Osteoblast (primary cell): ENCODE data around the gene PDE9A. TPM values are rescaled to one million over a fixed set of nuclear protein-coding genes. Genes with fewer than 3 reads are reported as not detected.
A peak's percentile ranks its signal among the peaks of the same experiment; 100 is the strongest.

Experiments
- DNase-seq: peaks from one replicate; pipeline ENCODE4 v3.0.0; 2011; ENCODE audit warnings: low spot score, mixed read lengths; ENCODE audit not compliant: insufficient read length; ENCODE audit errors: missing footprints
- H2AFZ ChIP-seq: 2 replicates; pipeline ENCODE4 v1.6.0; 2011; ENCODE audit warnings: mild to moderate bottlenecking, low read length
- H3K27ac ChIP-seq: 2 replicates; pipeline ENCODE4 v1.5.1; 2011; ENCODE audit warnings: mild to moderate bottlenecking, low read depth, low read length, moderate library complexity
- H3K27me3 ChIP-seq: 2 replicates; pipeline ENCODE4 v1.6.0; 2012; ENCODE audit warnings: mild to moderate bottlenecking, control low read depth, inconsistent platforms, low read length, moderate library complexity; ENCODE audit not compliant: insufficient read depth
- H3K36me3 ChIP-seq: 2 replicates; pipeline ENCODE4 v1.5.1; 2011; ENCODE audit warnings: mild to moderate bottlenecking, low read length, control low read depth, moderate library complexity; ENCODE audit not compliant: insufficient read depth
- H3K4me1 ChIP-seq: 2 replicates; pipeline ENCODE4 v1.5.1; 2011; ENCODE audit warnings: mild to moderate bottlenecking, low read length, control low read depth, moderate library complexity; ENCODE audit not compliant: insufficient read depth
- H3K4me2 ChIP-seq: 2 replicates; pipeline ENCODE4 v1.6.0; 2011; ENCODE audit warnings: mild to moderate bottlenecking, low read length; ENCODE audit not compliant: insufficient read depth
- H3K4me3 ChIP-seq: fragments of 200-600 bp; sonication (generic); 3 replicates; pipeline ENCODE4 v1.5.1; 2012; ENCODE audit warnings: mild to moderate bottlenecking, low read length, inconsistent platforms; ENCODE audit not compliant: insufficient read depth
- H3K79me2 ChIP-seq: 2 replicates; pipeline ENCODE4 v1.6.0; 2012; ENCODE audit warnings: mild to moderate bottlenecking, low read length, control low read depth, inconsistent platforms; ENCODE audit not compliant: insufficient read depth
- H3K9me3 ChIP-seq: 2 replicates; pipeline ENCODE4 v1.5.1; 2011; ENCODE audit warnings: low read depth, low read length, control low read depth
- H4K20me1 ChIP-seq: 2 replicates; pipeline ENCODE4 v1.6.0; 2012; ENCODE audit warnings: mild to moderate bottlenecking, low read length, control low read depth; ENCODE audit not compliant: insufficient read depth
- CTCF ChIP-seq: IDR thresholded peaks from 2 replicates; pipeline ENCODE4 v1.5.1; 2011; ENCODE audit warnings: mild to moderate bottlenecking, low read depth, low read length, moderate library complexity; ENCODE audit errors: extremely low read depth
- total RNA-seq: library from RNA; depleted of rRNA; stranded (reverse); fragments of >200 nt; gene quantifications from 2 replicates; pipeline ENCODE4 v1.2.3, GENCODE V29; 2012

Gene PDE9A
- total RNA-seq, 1 donor, result 0.36 TPM

- H3K27ac ChIP-seq, result no peak overlapping the region
- H3K4me1 ChIP-seq, result no peaks in the 10 kb centered on the region
- DNase-seq, result no peak
- no peaks in the 10 kb centered on the region for H3K79me2 ChIP-seq
- H3K4me3 ChIP-seq, result no peak overlapping the region
- peaks cover 3% of the 10 kb centered on the region for H3K27me3 ChIP-seq
- no peaks in the 10 kb centered on the region for H3K9me3 ChIP-seq
- TF ChIP-seq CTCF, result no peak
- H3K36me3 ChIP-seq, result no peaks in the 10 kb centered on the region
- no peak overlapping the region for H3K4me2 ChIP-seq
- no peak overlapping the region for H2AFZ ChIP-seq
- H4K20me1 ChIP-seq, result no peaks in the 10 kb centered on the region
Observed at GRCh38 chr21:42763581-42764442, 110.4 kb downstream of the PDE9A start.

DNA sequence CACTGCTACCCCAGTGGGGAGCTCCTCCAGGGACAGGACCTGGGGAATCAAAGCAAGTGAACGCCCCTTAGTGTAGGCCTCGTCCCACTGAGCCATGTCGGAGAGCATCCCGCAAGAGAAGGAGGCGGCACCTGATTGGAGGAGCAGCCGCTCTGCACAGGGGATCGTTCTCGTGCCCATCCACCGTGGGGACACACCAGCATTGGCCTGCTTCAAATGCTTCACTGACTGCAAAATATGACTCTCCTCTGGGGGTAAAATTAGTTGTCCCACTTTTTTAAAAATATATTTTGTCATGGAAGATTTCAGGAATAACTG lies 111.0 kb downstream of the PDE9A start:
- Histone ChIP-seq H3K27me3 (peaks cover 3% of the 10 kb centered on the region), H3K4me2 (no peak overlapping the region), H3K27ac (no peak overlapping the region), H2AFZ (no peak overlapping the region), H3K4me3 (no peak overlapping the region), H3K79me2 (no peaks in the 10 kb centered on the region), H3K9me3 (no peaks in the 10 kb centered on the region), H3K36me3 (no peaks in the 10 kb centered on the region), H4K20me1 (no peaks in the 10 kb centered on the region), H3K4me1 (no peaks in the 10 kb centered on the region)
- TF ChIP-seq CTCF, result no peak
- DNase-seq, result peak; percentile 68

- H3K36me3 ChIP-seq, result no peaks in the 10 kb centered on the region
- H2AFZ ChIP-seq, result no peak overlapping the region
- TF ChIP-seq CTCF, result no peak
- H3K27ac ChIP-seq, result no peak overlapping the region
- peak; percentile 30 for DNase-seq
- no peaks in the 10 kb centered on the region for H3K9me3 ChIP-seq
- H3K4me2 ChIP-seq, result no peak overlapping the region
- no peak overlapping the region for H3K4me3 ChIP-seq
- no peaks in the 10 kb centered on the region for H4K20me1 ChIP-seq
- H3K79me2 ChIP-seq, result no peaks in the 10 kb centered on the region
- peaks cover 3% of the 10 kb centered on the region for H3K27me3 ChIP-seq
- no peaks in the 10 kb centered on the region for H3K4me1 ChIP-seq
Observed at GRCh38 chr21:42764883-42765282, 111.5 kb downstream of the PDE9A start.

DNA sequence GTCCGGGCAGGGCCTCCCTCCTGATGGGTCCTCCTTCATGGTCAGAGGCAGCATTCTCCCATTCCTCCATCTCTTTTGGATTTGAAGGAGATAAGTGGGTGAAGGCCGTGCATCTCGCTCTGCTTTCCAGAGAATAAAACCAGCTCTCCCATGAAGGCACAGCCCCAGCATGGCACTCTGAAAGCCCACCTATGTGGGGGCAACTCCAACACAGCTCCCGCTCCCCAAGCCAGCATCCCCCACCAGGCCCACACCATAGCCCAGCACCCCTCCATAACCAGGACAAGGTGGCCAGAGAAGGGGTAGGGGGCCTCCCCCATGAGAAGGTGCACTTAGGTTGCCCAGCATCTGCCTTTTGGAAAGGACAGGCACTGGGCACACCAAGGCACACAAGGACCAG lies 112.2 kb downstream of the PDE9A start:
- no peaks in the 10 kb centered on the region for H3K4me1 ChIP-seq
- H3K27ac ChIP-seq, result no peak overlapping the region
- H3K27me3 ChIP-seq, result peaks cover 3% of the 10 kb centered on the region
- H3K79me2 ChIP-seq, result no peaks in the 10 kb centered on the region
- H4K20me1 ChIP-seq, result no peaks in the 10 kb centered on the region
- no peaks in the 10 kb centered on the region for H3K36me3 ChIP-seq
- H3K4me2 ChIP-seq, result no peak overlapping the region
- H3K4me3 ChIP-seq, result no peak overlapping the region
- H3K9me3 ChIP-seq, result no peaks in the 10 kb centered on the region
- no peak for DNase-seq
- TF ChIP-seq CTCF, result no peak
- no peak overlapping the region for H2AFZ ChIP-seq
